Breast epithelium (tissue), 4 donors: ENCODE data around the gene TGFBI. TPM values are rescaled to one million over a fixed set of nuclear protein-coding genes. Genes with fewer than 3 reads are reported as not detected.

ENCODE experiments used
- DNase-seq, 2 donors: peaks; one replicate each; pipeline ENCODE4 v3.0.0-alpha.2; 2019; ENCODE audit warnings: low spot score in 2 of 2
- H3K27ac ChIP-seq, 2 donors: fragments of 200-600 bp; sonication (generic) in 1 of 2; one replicate each; pipeline ENCODE4 v1.5.1; 2016 to 2019; ENCODE audit warnings: mild to moderate bottlenecking in 1 of 2
- H3K27me3 ChIP-seq, 2 donors: fragments of 200-600 bp; sonication (generic) in 1 of 2; one replicate each; pipeline versions ENCODE4 v1.5.1 to v1.6.0; 2017 to 2019; ENCODE audit warnings: control low read depth in 1 of 2, mild to moderate bottlenecking in 1 of 2
- H3K36me3 ChIP-seq: fragments of 200-600 bp; one replicate; pipeline ENCODE4 v1.5.1; 2019
- H3K4me1 ChIP-seq, 2 donors: fragments of 200-600 bp; sonication (generic); one replicate each; pipeline ENCODE4 v1.5.1; 2016 to 2019; ENCODE audit warnings: control low read depth in 1 of 2
- H3K4me3 ChIP-seq, 3 donors: fragments of 200-600 bp; sonication (generic); 1 replicate in 2 of 3; 2 replicates in 1 of 3; pipeline ENCODE4 v1.5.1; 2016 to 2019; ENCODE audit warnings: mild to moderate bottlenecking in 3 of 3, moderate library complexity in 2 of 3
- H3K9me3 ChIP-seq, 2 donors: fragments of 200-600 bp; sonication (generic) in 1 of 2; one replicate each; pipeline ENCODE4 v1.5.1; 2016 to 2019; ENCODE audit warnings: control low read depth in 1 of 2
- CTCF ChIP-seq, 3 donors: fragments of 450-650 bp; IDR thresholded peaks; one replicate each; pipeline ENCODE4 v1.5.1; 2016 to 2017; ENCODE audit warnings: antibody characterized with exemption in 3 of 3, mild to moderate bottlenecking in 3 of 3, moderate library complexity in 3 of 3
- POLR2A ChIP-seq: fragments of 450-650 bp; IDR thresholded peaks from one replicate; pipeline ENCODE4 v1.6.1; 2016; ENCODE audit warnings: antibody characterized with exemption, mild to moderate bottlenecking, moderate library complexity
- POLR2AphosphoS5 ChIP-seq, 3 donors: sonication (generic); formaldehyde crosslinking; IDR thresholded peaks; one replicate each; pipeline ENCODE4 v1.6.1; 2017; ENCODE audit warnings: antibody characterized with exemption in 3 of 3
- intact Hi-C: fragments of 100-400 bp; cut with DNase I; formaldehyde crosslinking; loops from one replicate; pipeline ENCODE4 v1.15.1; 2023; ENCODE audit warnings: low total_unique reads
- total RNA-seq, 3 donors: library from RNA; depleted of rRNA; stranded (reverse); fragments of >200 nt; gene quantifications; one replicate each; pipeline ENCODE4 v1.1.0, GENCODE V29; 2016

TGFBI gene
- total RNA-seq, 3 donors from 2014 or later, result 40.4 to 145 (median 45.2) TPM

- no peak for DNase-seq
- intact Hi-C loops, result no loop called here
- no peaks in the 10 kb centered on the region for H3K4me1 ChIP-seq
- no peak for TF ChIP-seq POLR2A
- no peak for TF ChIP-seq POLR2AphosphoS5 (IDR thresholded peaks at IDR 0.05)
- TF ChIP-seq CTCF (IDR thresholded peaks at IDR 0.05), result no peak
- H3K36me3 ChIP-seq, result no peaks in the 10 kb centered on the region
- no peak overlapping the region for H3K27ac ChIP-seq
- no peaks in the 10 kb centered on the region for H3K9me3 ChIP-seq
- H3K27me3 ChIP-seq, result no peaks in the 10 kb centered on the region
- H3K4me3 ChIP-seq, result no peak overlapping the region
Measured at GRCh38 chr5:136075466-136075891, 46.7 kb downstream of the TGFBI start.

GRCh38 chr5:136076067-136076466, 47.3 kb downstream of the TGFBI start:
- no peak overlapping the region for H3K4me3 ChIP-seq
- no peaks in the 10 kb centered on the region for H3K36me3 ChIP-seq
- H3K27ac ChIP-seq, result no peak overlapping the region
- H3K4me1 ChIP-seq, result no peaks in the 10 kb centered on the region
- no peaks in the 10 kb centered on the region for H3K27me3 ChIP-seq
- DNase-seq, result no peak
- no peaks in the 10 kb centered on the region for H3K9me3 ChIP-seq
- TF ChIP-seq POLR2AphosphoS5 (IDR thresholded peaks at IDR 0.05) (no peak), POLR2A (no peak), CTCF (IDR thresholded peaks at IDR 0.05) (no peak)
- intact Hi-C loops, result no loop called here

GRCh38 chr5:136076881-136077445, 48.2 kb downstream of the TGFBI start:
- TF ChIP-seq CTCF (IDR thresholded peaks at IDR 0.05) (no peak), POLR2A (no peak), POLR2AphosphoS5 (IDR thresholded peaks at IDR 0.05) (no peak)
- no peaks in the 10 kb centered on the region for H3K36me3 ChIP-seq

GRCh38 chr5:136079195-136079985, 50.6 kb downstream of the TGFBI start:
- TF ChIP-seq POLR2AphosphoS5 (IDR thresholded peaks at IDR 0.05), result no peak
- no peak for TF ChIP-seq CTCF (IDR thresholded peaks at IDR 0.05)
- TF ChIP-seq POLR2A, result no peak
- intact Hi-C loops, result no loop called here
- H3K36me3 ChIP-seq, result no peaks in the 10 kb centered on the region
- H3K27me3 ChIP-seq, result no peaks in the 10 kb centered on the region
- peak overlapping the region in 2 of 3 donors; percentile 37 to 65 for H3K4me3 ChIP-seq
- H3K9me3 ChIP-seq, result no peaks in the 10 kb centered on the region
- no peak for DNase-seq
- no peaks in the 10 kb centered on the region for H3K4me1 ChIP-seq
- H3K27ac ChIP-seq, result no peak overlapping the region

More at GRCh38 chr5:136076881-136077445, 48.2 kb downstream of the TGFBI start:
- Histone ChIP-seq H3K9me3 (no peaks in the 10 kb centered on the region), H3K4me1 (no peaks in the 10 kb centered on the region), H3K27me3 (no peaks in the 10 kb centered on the region), H3K4me3 (no peak overlapping the region), H3K27ac (no peak overlapping the region)
- no peak for DNase-seq
- intact Hi-C loops, result no loop called here

- TF ChIP-seq CTCF (IDR thresholded peaks at IDR 0.05) (no peak), POLR2AphosphoS5 (IDR thresholded peaks at IDR 0.05) (no peak), POLR2A (no peak)
- no peak for DNase-seq
- Histone ChIP-seq H3K4me1 (no peaks in the 10 kb centered on the region), H3K27ac (peak overlapping the region in 1 of 2 donors; percentile 91), H3K4me3 (peak overlapping the region; percentile 34 to 65 (median 37)), H3K27me3 (no peaks in the 10 kb centered on the region), H3K9me3 (no peaks in the 10 kb centered on the region), H3K36me3 (no peaks in the 10 kb centered on the region)
- intact Hi-C loops, result no loop called here
Measured at GRCh38 chr5:136080113-136080482, 51.3 kb downstream of the TGFBI start.
